ENCODE measurements around the gene MRPL20. TPM values are rescaled to one million over a fixed set of nuclear protein-coding genes. Genes with fewer than 3 reads are reported as not detected.
A peak's percentile ranks its signal among the peaks of the same experiment; 100 is the strongest.

The MRPL20 gene
- total and polyA plus RNA-seq, 9 donors: 79.9 to 130 (median 95.0) TPM

- no peak overlapping the region for H3K4me3 ChIP-seq
- DNase-seq: no peak
- H3K9me3 ChIP-seq: no peaks in the 10 kb centered on the region
- WGBS, 3 donors: 89 to 90% (median 90%) methylated on average over 16 of the region's 16 CpGs
- TF ChIP-seq EP300 (IDR thresholded peaks at IDR 0.05): no peak
- TF ChIP-seq CTCF (IDR thresholded peaks at IDR 0.05): no peak
- no peak for TF ChIP-seq POLR2A (IDR thresholded peaks at IDR 0.05)
- no peaks in the 10 kb centered on the region for H3K36me3 ChIP-seq
- no peak overlapping the region for H3K27ac ChIP-seq
- H3K4me1 ChIP-seq (ENCODE audit: insufficient read depth): peaks cover 7% of the 10 kb centered on the region
- intact Hi-C loops (cut with DNase I): loop anchor here in 2 of 4 donors (10.0 kb wide), 2 partner anchors 127 to 263 kb away; partner anchors contain the start of gene C1orf159 (in 1 of the 2)
- no peaks in the 10 kb centered on the region for H3K27me3 ChIP-seq
These were observed 29.4 kb downstream of the MRPL20 start for GRCh38 chr1:1377540-1378205.

GRCh38 chr1:1376551-1377226, 30.4 kb downstream of the MRPL20 start:
- no peaks in the 10 kb centered on the region for H3K9me3 ChIP-seq
- TF ChIP-seq CTCF (IDR thresholded peaks at IDR 0.05) (no peak), POLR2A (IDR thresholded peaks at IDR 0.05) (no peak), EP300 (IDR thresholded peaks at IDR 0.05) (no peak)
- H3K4me1 ChIP-seq (ENCODE audit: insufficient read depth): peaks cover 7% of the 10 kb centered on the region
- no peaks in the 10 kb centered on the region for H3K36me3 ChIP-seq
- no peak overlapping the region for H3K4me3 ChIP-seq
- no peak overlapping the region for H3K27ac ChIP-seq
- intact Hi-C loops (cut with DNase I): loop anchor here in 2 of 4 donors (10.0 kb wide), 2 partner anchors 128 to 262 kb away; partner anchors contain the start of gene C1orf159 (in 1 of the 2)
- WGBS, 3 donors: 85 to 87% (median 86%) methylated on average over 10 of the region's 10 CpGs
- no peaks in the 10 kb centered on the region for H3K27me3 ChIP-seq
- DNase-seq: no peak

- peak; percentile 97 to 99 (median 98) for DNase-seq
- 1% methylated on average over 65 to 85 of the region's 85 CpGs for WGBS, 3 donors
- intact Hi-C loops (cut with DNase I): loop anchor here in 2 of 4 donors (10.0 kb wide), 2 partner anchors 130 to 260 kb away; partner anchors contain the start of gene C1orf159 (in 1 of the 2)
- Histone ChIP-seq H3K27me3 (no peaks in the 10 kb centered on the region), H3K36me3 (no peaks in the 10 kb centered on the region), H3K9me3 (no peaks in the 10 kb centered on the region), H3K27ac (peak within 1 kb of the TSS; percentile 87 to 88), H3K4me1 (ENCODE audit: insufficient read depth) (peaks cover 7% of the 10 kb centered on the region), H3K4me3 (peak within 1 kb of the TSS; percentile 100)
- peak in 2 of 3 donors; percentile 51 to 63 for TF ChIP-seq CTCF (IDR thresholded peaks at IDR 0.05)
- TF ChIP-seq POLR2A (IDR thresholded peaks at IDR 0.05): peak; percentile 32
- TF ChIP-seq EP300 (IDR thresholded peaks at IDR 0.05): peak; percentile 87
These were observed 32.0 kb downstream of the MRPL20 start, which contains the start of gene AURKAIP1 for GRCh38 chr1:1374929-1375662. TSS of gene AURKAIP1 (minus strand) at chr1:1375207. CDS start at chr1:1374756, 451 bp downstream.

- TF ChIP-seq POLR2A (IDR thresholded peaks at IDR 0.05): no peak
- TF ChIP-seq CTCF (IDR thresholded peaks at IDR 0.05): no peak
- no peak for TF ChIP-seq EP300 (IDR thresholded peaks at IDR 0.05)
- no peaks in the 10 kb centered on the region for H3K9me3 ChIP-seq
- 0 to 1% (median 1%) methylated on average over 22 to 24 of the region's 24 CpGs for WGBS, 3 donors
- peak overlapping the region; percentile 87 to 88 for H3K27ac ChIP-seq
- H3K4me1 ChIP-seq (ENCODE audit: insufficient read depth): peaks cover 7% of the 10 kb centered on the region
- DNase-seq: peak in 2 of 5 donors; percentile 28 to 65
- H3K36me3 ChIP-seq: no peaks in the 10 kb centered on the region
- H3K27me3 ChIP-seq: no peaks in the 10 kb centered on the region
- peak overlapping the region; percentile 100 for H3K4me3 ChIP-seq
- intact Hi-C loops (cut with DNase I): loop anchor here in 2 of 4 donors (10.0 kb wide), 2 partner anchors 130 to 260 kb away; partner anchors contain the start of gene C1orf159 (in 1 of the 2)
These were observed 32.5 kb downstream of the MRPL20 start for GRCh38 chr1:1374589-1374928.
